A549 (cell line): Measurements from ENCODE around the gene FBXW9. TPM values are rescaled to one million over a fixed set of nuclear protein-coding genes. Genes with fewer than 3 reads are reported as not detected.

Source experiments
- ATAC-seq, 2 experiments: fragments of 200-7000 bp in 1 of 2; fragments of >200 bp in 1 of 2; cut with Nextera tagmentation in 1 of 2; cut with Tn5 transposase in 1 of 2; 3 replicates each; pipeline versions ENCODE4 v1.8.0 to v1.9.1; 2018 to 2020; ENCODE audit warnings: mild to moderate bottlenecking in 1 of 2, moderate library complexity in 1 of 2
- CTCF ChIA-PET: fragments of 300-600 bp; sonication (Branson Sonifier 250); formaldehyde crosslinking; extraction: SDS; loops from one replicate; lab custom pipeline; 2021; ENCODE audit warnings: antibody characterized with exemption, inconsistent platforms; lab: Yijun Ruan, JAX
- POLR2A ChIA-PET: fragments of 350-600 bp; formaldehyde crosslinking; extraction: SDS; loops from one replicate; lab custom pipeline; 2021; ENCODE audit warnings: antibody characterized with exemption, inconsistent platforms; lab: Yijun Ruan, JAX
- DNase-seq, 2 experiments: peaks; one replicate each; pipeline versions ENCODE4 v3.0.0 to v3.0.0-alpha.2; 2011 to 2016; ENCODE audit warnings: low read depth in 1 of 2, low spot score in 1 of 2
- FAIRE-seq: peaks from 2 replicates; lab custom pipeline; 2011; peaks lifted over from hg19 to GRCh38; lab: Jason Lieb, UNC
- H3K27ac ChIP-seq, 2 experiments: fragments of >200 bp; sonication (Bioruptor Twin); formaldehyde crosslinking; 3 replicates each; pipeline ENCODE4 v1.5.1; 2016 to 2017
- H3K4me1 ChIP-seq: fragments of >200 bp; sonication (Bioruptor Twin); formaldehyde crosslinking; 3 replicates; pipeline ENCODE4 v1.6.1; 2016
- H3K4me2 ChIP-seq: fragments of >200 bp; sonication (Bioruptor Twin); formaldehyde crosslinking; 3 replicates; pipeline ENCODE4 v1.6.1; 2016
- H3K4me3 ChIP-seq: fragments of >200 bp; sonication (Bioruptor Twin); formaldehyde crosslinking; 3 replicates; pipeline ENCODE4 v1.5.1; 2016
- H3K9me3 ChIP-seq: fragments of >200 bp; sonication (Bioruptor Twin); formaldehyde crosslinking; 3 replicates; pipeline ENCODE4 v1.6.1; 2016
- ESRRA ChIP-seq: fragments of 150-350 bp; IDR thresholded peaks from 2 replicates; pipeline ENCODE4 v1.6.1; 2014; ENCODE audit warnings: mild to moderate bottlenecking, low read length, borderline replicate concordance
- FOXS1 ChIP-seq: fragments of 250-450 bp; sonication (Bioruptor Pico); IDR thresholded peaks from 2 replicates; pipeline ENCODE4 v1.5.0; 2020; ENCODE audit warnings: mild to moderate bottlenecking, moderate library complexity
- GATA3 ChIP-seq: IDR thresholded peaks from 2 replicates; pipeline ENCODE4 v1.6.1; 2012; ENCODE audit warnings: borderline replicate concordance
- HOXA7 ChIP-seq: fragments of 250-450 bp; sonication (Bioruptor Pico); IDR thresholded peaks from 2 replicates; pipeline ENCODE4 v1.5.0; 2020; ENCODE audit warnings: mild to moderate bottlenecking, moderate library complexity
- HOXB5 ChIP-seq: fragments of 250-450 bp; sonication (Bioruptor Pico); IDR thresholded peaks from 2 replicates; pipeline ENCODE4 v1.5.0; 2020; ENCODE audit warnings: mild to moderate bottlenecking, moderate library complexity
- JUN ChIP-seq, 2 experiments: fragments of >200 bp; sonication (Bioruptor Twin); formaldehyde crosslinking; IDR thresholded peaks; 2 replicates in 1 of 2; 3 replicates in 1 of 2; pipeline ENCODE4 v1.6.1; 2016 to 2017
- JUNB ChIP-seq: fragments of >200 bp; sonication (Bioruptor Twin); formaldehyde crosslinking; IDR thresholded peaks from 2 replicates; pipeline ENCODE4 v1.6.1; 2016
- KDM1A ChIP-seq: fragments of 200-600 bp; sonication (generic); IDR thresholded peaks from 2 replicates; pipeline ENCODE4 v1.6.1; 2016; ENCODE audit warnings: low read depth, mild to moderate bottlenecking
- MAZ ChIP-seq: fragments of 150-350 bp; IDR thresholded peaks from 2 replicates; pipeline ENCODE4 v1.6.1; 2014; ENCODE audit warnings: antibody characterized with exemption, low read depth, low read length, borderline replicate concordance
- MYC ChIP-seq: IDR thresholded peaks from 2 replicates; pipeline ENCODE4 v1.6.1; 2012; ENCODE audit warnings: mild to moderate bottlenecking, inconsistent platforms, low read length, improper control_type of control experiment, borderline replicate concordance
- NFE2L2 ChIP-seq: fragments of 150-350 bp; conservative IDR thresholded peaks from 2 replicates; pipeline ENCODE4 v1.6.1; 2014; ENCODE audit warnings: low read length
- NPAS2 ChIP-seq: fragments of 250-450 bp; sonication (Bioruptor Pico); IDR thresholded peaks from 2 replicates; pipeline ENCODE4 v1.8.0; 2022; ENCODE audit warnings: mild to moderate bottlenecking, moderate library complexity, borderline replicate concordance
- PHF8 ChIP-seq: fragments of 200-600 bp; sonication (generic); IDR thresholded peaks from 2 replicates; pipeline ENCODE4 v1.6.1; 2016; ENCODE audit warnings: low read depth, mild to moderate bottlenecking, antibody characterized with exemption, moderate library complexity, borderline replicate concordance
- POLR2AphosphoS2 ChIP-seq: conservative IDR thresholded peaks from 2 replicates; pipeline ENCODE4 v1.6.1; 2012; ENCODE audit warnings: low read length, improper control_type of control experiment, inconsistent platforms
- RAD21 ChIP-seq, 2 experiments: fragments of >200 bp in 1 of 2; sonication (Bioruptor Twin) in 1 of 2; formaldehyde crosslinking in 1 of 2; IDR thresholded peaks in 1 of 2; conservative IDR thresholded peaks in 1 of 2; 2 replicates in 1 of 2; 3 replicates in 1 of 2; pipeline ENCODE4 v1.6.1; 2012 to 2018; ENCODE audit warnings: inconsistent platforms in 1 of 2
- RARB ChIP-seq: fragments of 250-450 bp; sonication (Bioruptor Pico); IDR thresholded peaks from 2 replicates; pipeline ENCODE4 v1.8.0; 2021; ENCODE audit warnings: mild to moderate bottlenecking, moderate library complexity
- RFX5 ChIP-seq: fragments of 450-650 bp; IDR thresholded peaks from 2 replicates; pipeline ENCODE4 v1.7.1; 2014; ENCODE audit warnings: antibody characterized with exemption, mild to moderate bottlenecking, moderate library complexity
- RNF2 ChIP-seq: fragments of 200-600 bp; sonication (generic); IDR thresholded peaks from 2 replicates; pipeline ENCODE4 v1.6.1; 2016; ENCODE audit warnings: low read depth, mild to moderate bottlenecking, antibody characterized with exemption, moderate library complexity, borderline replicate concordance
- SREBF2 ChIP-seq: fragments of 450-650 bp; IDR thresholded peaks from 2 replicates; pipeline ENCODE4 v1.6.1; 2014; ENCODE audit warnings: mild to moderate bottlenecking, moderate library complexity
- ZC3H11A ChIP-seq: fragments of 450-650 bp; IDR thresholded peaks from 2 replicates; pipeline ENCODE4 v1.6.1; 2014; ENCODE audit warnings: antibody characterized with exemption, mild to moderate bottlenecking
- ZFP36 ChIP-seq: fragments of 450-650 bp; IDR thresholded peaks from 2 replicates; pipeline ENCODE4 v1.6.1; 2014; ENCODE audit warnings: borderline replicate concordance; ENCODE audit not compliant: partially characterized antibody
- ZNF302 ChIP-seq: fragments of 250-450 bp; sonication (Bioruptor Pico); IDR thresholded peaks from 2 replicates; pipeline ENCODE4 v1.9.0; 2021; ENCODE audit warnings: inconsistent platforms, mild to moderate bottlenecking, moderate library complexity
- WGBS: methylation state at CpG from one replicate; pipeline ENCODE4 v1.1.6; 2017; ENCODE audit errors: missing lambda C conversion rate; 5-methylcytosine and 5-hydroxymethylcytosine counted together
- polyA plus RNA-seq, 4 experiments: library from polyadenylated mRNA; depleted of rRNA in 3 of 4; stranded (reverse); fragments of >200 nt; fragmentation: RNase III in 1 of 4; extraction: RNeasy Plus Mini Kit Qiagen cat#74134 plus additional on column Dnase treatment in 1 of 4; gene quantifications; 2 replicates in 3 of 4; 3 replicates in 1 of 4; pipeline ENCODE4 v1.2.3, GENCODE V29; 2011 to 2017
- TF ChIP-seq, protein P1 (sequence below): fragments of >200 bp; sonication (Bioruptor Twin); formaldehyde crosslinking; IDR thresholded peaks from 3 replicates; pipeline ENCODE4 v1.6.1; 2016
- TF ChIP-seq, protein P2 (sequence below): IDR thresholded peaks from 2 replicates; pipeline ENCODE4 v1.6.1; 2012
- TF ChIP-seq, protein P3 (sequence below): fragments of >200 bp; sonication (Bioruptor Twin); formaldehyde crosslinking; IDR thresholded peaks from 3 replicates; pipeline ENCODE4 v1.5.1; 2016

The FBXW9 gene
- polyA plus RNA-seq, 2 of the 4 experiments (the other 2 are of a cell fraction): 5.7 to 8.0 TPM

DNA sequence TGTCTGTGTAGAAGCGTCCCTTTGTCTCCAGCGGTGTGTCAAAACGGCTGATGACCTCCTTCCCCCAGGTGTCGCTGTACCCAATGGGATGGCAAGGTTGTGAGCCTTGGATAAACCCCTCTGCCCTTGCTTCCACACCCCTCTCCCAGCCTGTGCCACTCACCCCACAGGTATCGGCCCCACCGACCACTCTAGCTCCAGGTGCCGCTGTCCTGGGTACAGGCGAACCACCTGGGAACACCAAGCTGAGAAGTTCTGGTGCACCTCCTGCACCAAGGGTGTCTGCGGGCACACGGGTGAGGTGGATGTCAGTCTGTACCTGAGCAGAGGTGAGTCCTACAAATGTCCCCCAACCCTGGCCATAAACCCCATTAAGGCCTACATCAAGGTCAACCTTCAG is 46.5 kb downstream of the FBXW9 start:
- DNase-seq (no peak), FAIRE-seq (no peak), ATAC-seq (no peak)
- H3K4me2 ChIP-seq: no peak overlapping the region
- WGBS: 95% methylated on average over 6 of the region's 10 CpGs
- no peaks in the 10 kb centered on the region for H3K4me1 ChIP-seq
- H3K9me3 ChIP-seq: peaks cover 5% of the 10 kb centered on the region; the same call in 1 of the 3 replicates
- no peak overlapping the region for H3K27ac ChIP-seq
- ChIA-PET CTCF (interaction anchor here (0.7 kb wide), 1 partner anchor 855 kb away, joined by 3 read pairs; no protein-coding TSS in a partner anchor), POLR2A (no interaction called here)
- TF ChIP-seq GATA3: no peak
- no peak for TF ChIP-seq NFE2L2
- TF ChIP-seq, protein P1, sequence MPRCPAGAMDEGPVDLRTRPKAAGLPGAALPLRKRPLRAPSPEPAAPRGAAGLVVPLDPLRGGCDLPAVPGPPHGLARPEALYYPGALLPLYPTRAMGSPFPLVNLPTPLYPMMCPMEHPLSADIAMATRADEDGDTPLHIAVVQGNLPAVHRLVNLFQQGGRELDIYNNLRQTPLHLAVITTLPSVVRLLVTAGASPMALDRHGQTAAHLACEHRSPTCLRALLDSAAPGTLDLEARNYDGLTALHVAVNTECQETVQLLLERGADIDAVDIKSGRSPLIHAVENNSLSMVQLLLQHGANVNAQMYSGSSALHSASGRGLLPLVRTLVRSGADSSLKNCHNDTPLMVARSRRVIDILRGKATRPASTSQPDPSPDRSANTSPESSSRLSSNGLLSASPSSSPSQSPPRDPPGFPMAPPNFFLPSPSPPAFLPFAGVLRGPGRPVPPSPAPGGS: no peak
- no peak for TF ChIP-seq SREBF2
- no peak for TF ChIP-seq ZC3H11A
- no peak for TF ChIP-seq POLR2AphosphoS2
- TF ChIP-seq, protein P2, sequence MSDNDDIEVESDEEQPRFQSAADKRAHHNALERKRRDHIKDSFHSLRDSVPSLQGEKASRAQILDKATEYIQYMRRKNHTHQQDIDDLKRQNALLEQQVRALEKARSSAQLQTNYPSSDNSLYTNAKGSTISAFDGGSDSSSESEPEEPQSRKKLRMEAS: no peak
- TF ChIP-seq PHF8: no peak
- no peak for TF ChIP-seq NPAS2 (CRISPR knock-in tag)
- TF ChIP-seq JUNB: no peak
- no peak for TF ChIP-seq HOXA7 (CRISPR knock-in tag)
- no peak for TF ChIP-seq ZNF302 (CRISPR knock-in tag)
- no peak for TF ChIP-seq FOXS1 (CRISPR knock-in tag)
- TF ChIP-seq RARB (CRISPR knock-in tag): no peak
- no peak for TF ChIP-seq MAZ
- TF ChIP-seq KDM1A: no peak
- no peak overlapping the region for H3K4me3 ChIP-seq

DNA sequence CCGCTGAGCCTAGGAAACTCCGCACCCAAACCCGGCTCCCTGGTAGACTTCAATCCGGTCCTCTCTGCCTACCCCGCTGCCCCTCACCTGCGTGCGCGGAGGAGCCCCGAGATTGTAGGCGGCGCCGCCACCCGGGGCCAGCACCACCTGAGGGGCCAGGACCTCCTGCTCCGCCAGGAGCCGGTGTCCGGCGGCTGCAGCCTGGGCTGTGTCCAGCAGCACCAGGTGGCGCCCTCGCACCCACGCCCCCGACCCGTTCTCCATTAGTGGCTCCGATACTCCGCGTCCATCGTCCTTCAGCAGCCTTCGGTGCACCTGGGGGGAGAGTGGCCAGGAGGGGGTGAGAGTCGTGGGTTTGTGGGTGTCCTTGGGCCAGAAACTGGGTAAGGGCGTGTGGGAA is 48.3 kb downstream of the FBXW9 start:
- ChIA-PET POLR2A (no interaction called here), CTCF (no interaction called here)
- H3K4me3 ChIP-seq: no peak overlapping the region
- 66% methylated on average over 11 of the region's 29 CpGs for WGBS
- H3K9me3 ChIP-seq: peaks cover 5% of the 10 kb centered on the region; the same call in 1 of the 3 replicates
- no peaks in the 10 kb centered on the region for H3K4me1 ChIP-seq
- FAIRE-seq (no peak), DNase-seq (no peak), ATAC-seq (no peak)
- no peak for TF ChIP-seq RNF2
- TF ChIP-seq ZC3H11A: no peak
- no peak for TF ChIP-seq ZFP36
- TF ChIP-seq POLR2AphosphoS2: no peak
- TF ChIP-seq ZNF302 (CRISPR knock-in tag): no peak
- TF ChIP-seq RFX5: no peak
- TF ChIP-seq, protein P3, sequence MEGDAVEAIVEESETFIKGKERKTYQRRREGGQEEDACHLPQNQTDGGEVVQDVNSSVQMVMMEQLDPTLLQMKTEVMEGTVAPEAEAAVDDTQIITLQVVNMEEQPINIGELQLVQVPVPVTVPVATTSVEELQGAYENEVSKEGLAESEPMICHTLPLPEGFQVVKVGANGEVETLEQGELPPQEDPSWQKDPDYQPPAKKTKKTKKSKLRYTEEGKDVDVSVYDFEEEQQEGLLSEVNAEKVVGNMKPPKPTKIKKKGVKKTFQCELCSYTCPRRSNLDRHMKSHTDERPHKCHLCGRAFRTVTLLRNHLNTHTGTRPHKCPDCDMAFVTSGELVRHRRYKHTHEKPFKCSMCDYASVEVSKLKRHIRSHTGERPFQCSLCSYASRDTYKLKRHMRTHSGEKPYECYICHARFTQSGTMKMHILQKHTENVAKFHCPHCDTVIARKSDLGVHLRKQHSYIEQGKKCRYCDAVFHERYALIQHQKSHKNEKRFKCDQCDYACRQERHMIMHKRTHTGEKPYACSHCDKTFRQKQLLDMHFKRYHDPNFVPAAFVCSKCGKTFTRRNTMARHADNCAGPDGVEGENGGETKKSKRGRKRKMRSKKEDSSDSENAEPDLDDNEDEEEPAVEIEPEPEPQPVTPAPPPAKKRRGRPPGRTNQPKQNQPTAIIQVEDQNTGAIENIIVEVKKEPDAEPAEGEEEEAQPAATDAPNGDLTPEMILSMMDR: no peak
- TF ChIP-seq PHF8: no peak
- no peak for TF ChIP-seq HOXB5 (CRISPR knock-in tag)
- no peak for TF ChIP-seq MYC
- TF ChIP-seq JUN (IDR thresholded peaks at IDR 0.05): no peak
- TF ChIP-seq RAD21 (conservative IDR thresholded peaks at IDR 0.05 in 1 of 2, IDR thresholded peaks at IDR 0.05 in 1 of 2): no peak
- TF ChIP-seq GATA3: no peak
- no peak for TF ChIP-seq ESRRA
- no peak overlapping the region for H3K27ac ChIP-seq
- H3K4me2 ChIP-seq: no peak overlapping the region
